ENCODE measurements around the gene CIITA. TPM values are rescaled to one million over a fixed set of nuclear protein-coding genes. Genes with fewer than 3 reads are reported as not detected.

CIITA gene
- total and polyA plus RNA-seq, 9 of the 15 experiments (the other 6 are each of a cell fraction or from before 2014, with no cell fraction given): 0.01 to 0.20 (median 0.11) TPM; not detected in 4

DNA sequence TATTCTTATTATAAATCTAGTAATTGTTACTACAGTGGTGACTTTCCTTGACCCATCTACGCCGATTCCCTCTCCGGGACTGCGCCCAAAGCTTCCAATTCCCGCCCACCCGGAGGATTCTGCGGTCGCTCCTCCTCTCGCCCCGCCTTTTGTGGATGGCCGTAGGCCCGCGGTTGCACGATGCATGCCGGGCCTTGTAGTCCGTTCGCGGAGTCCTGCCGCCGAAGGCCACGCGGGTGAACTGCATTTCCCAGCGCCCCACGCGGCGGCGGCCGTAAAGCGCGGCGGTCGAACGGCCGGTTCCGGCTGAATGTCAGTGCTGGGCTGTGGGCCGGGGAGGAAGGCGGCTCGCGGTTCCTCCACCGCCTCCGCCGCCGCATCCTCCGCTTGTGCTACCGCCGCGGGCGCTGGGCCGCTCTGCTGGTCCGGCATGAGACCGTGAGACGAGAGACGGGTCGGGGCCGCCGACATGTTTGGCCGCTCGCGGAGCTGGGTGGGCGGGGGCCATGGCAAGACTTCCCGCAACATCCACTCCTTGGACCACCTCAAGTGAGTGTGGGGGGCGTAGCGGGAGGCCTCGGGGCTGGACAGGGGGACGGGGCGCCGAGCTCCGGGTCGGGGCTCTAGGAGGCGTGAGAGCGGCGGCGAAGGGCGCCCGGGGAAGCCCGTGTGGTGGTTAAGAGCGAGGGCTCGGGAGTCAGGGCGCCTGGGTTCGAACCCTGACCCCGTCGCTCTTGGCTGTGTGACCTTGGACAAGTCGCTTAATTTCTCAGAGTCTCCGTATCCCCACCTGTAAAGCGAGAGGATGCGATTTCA lies 67.5 kb downstream of the CIITA start, which contains the start of gene CLEC16A (continued):
- TF ChIP-seq SRF (CRISPR knock-in tag; IDR thresholded peaks at IDR 0.05) (peak in 1 of 2 experiments; percentile 77; a peak in 1 of 4 replicates), TEAD2 (tag; IDR thresholded peaks at IDR 0.05) (no peak), ZNF282 (CRISPR knock-in tag; IDR thresholded peaks at IDR 0.05) (no peak), MXI1 (IDR thresholded peaks at IDR 0.05; ENCODE audit: low read depth, low read length) (0 out of 2 replicates have a peak, but pooled peaks have one; percentile 4), CBFA2T3 (IDR thresholded peaks at IDR 0.05) (no peak), HDGF (IDR thresholded peaks at IDR 0.05) (no peak), FUS (optimal IDR thresholded peaks at IDR 0.05; ENCODE audit: low read depth, low read length) (no peak), PCBP1 (IDR thresholded peaks at IDR 0.05; ENCODE audit: low read depth, low read length, poor library complexity, severe bottlenecking) (no peak), RBM34 (IDR thresholded peaks at IDR 0.05; ENCODE audit: borderline replicate concordance, insufficient read depth, low read length) (no peak), ZBTB34 (CRISPR knock-in tag; IDR thresholded peaks at IDR 0.05) (no peak), PHF21A (IDR thresholded peaks at IDR 0.05; ENCODE audit: borderline replicate concordance, low read depth) (no peak), POLR2G (IDR thresholded peaks at IDR 0.05; ENCODE audit: low read depth, low read length) (peak; percentile 88), NRF1 (conservative IDR thresholded peaks at IDR 0.05 in 1 of 2, IDR thresholded peaks at IDR 0.05 in 1 of 2) (peak; percentile 75 to 79), ZNF253 (CRISPR knock-in tag; conservative IDR thresholded peaks at IDR 0.05) (no peak), C11orf30 (IDR thresholded peaks at IDR 0.05; ENCODE audit: low read depth) (peak; percentile 41; the same call in 1 of the 2 replicates), NR4A1 (CRISPR knock-in tag; IDR thresholded peaks at IDR 0.05) (no peak), NR4A1 (tag; IDR thresholded peaks at IDR 0.05) (peak; percentile 44; the same call in 1 of the 2 replicates), MCM7 (IDR thresholded peaks at IDR 0.05) (no peak), PRPF4 (IDR thresholded peaks at IDR 0.05; ENCODE audit: insufficient read depth, low read depth, low read length, poor library complexity, severe bottlenecking) (no peak), ZNF274 (IDR thresholded peaks at IDR 0.05; ENCODE audit: borderline replicate concordance, low read depth, low read length) (no peak), E4F1 (CRISPR knock-in tag; IDR thresholded peaks at IDR 0.05; ENCODE audit: borderline replicate concordance) (peak; percentile 100), GATAD2A (IDR thresholded peaks at IDR 0.05) (0 out of 2 replicates have a peak, but pooled peaks have one; percentile 60), GATAD2B (IDR thresholded peaks at IDR 0.05; ENCODE audit: borderline replicate concordance) (no peak)
- TF ChIP-seq, protein P1, sequence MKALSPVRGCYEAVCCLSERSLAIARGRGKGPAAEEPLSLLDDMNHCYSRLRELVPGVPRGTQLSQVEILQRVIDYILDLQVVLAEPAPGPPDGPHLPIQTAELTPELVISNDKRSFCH (CRISPR knock-in tag; IDR thresholded peaks at IDR 0.05): no peak
- TF ChIP-seq, protein P1 (tag; IDR thresholded peaks at IDR 0.05): peak; percentile 69; the same call in 1 of the 2 replicates
